Gastrocnemius medialis (tissue), 4 donors: ENCODE results near the gene P2RX5.

Experiments used
- CTCF ChIP-seq, 5 experiments: fragments of 450-650 bp in 3 of 5; fragments of 200-600 bp in 2 of 5; sonication (generic) in 2 of 5; IDR thresholded peaks in 4 of 5; conservative IDR thresholded peaks in 1 of 5; 1 replicate in 4 of 5; 2 replicates in 1 of 5; pipeline ENCODE4 v1.5.1; 2016 to 2019; ENCODE audit warnings: antibody characterized with exemption in 5 of 5, mild to moderate bottlenecking in 3 of 5, moderate library complexity in 3 of 5
- POLR2A ChIP-seq, 2 donors: fragments of 450-650 bp; IDR thresholded peaks; one replicate each; pipeline ENCODE4 v1.6.1; 2017; ENCODE audit warnings: antibody characterized with exemption in 2 of 2, mild to moderate bottlenecking in 2 of 2, moderate library complexity in 2 of 2

DNA sequence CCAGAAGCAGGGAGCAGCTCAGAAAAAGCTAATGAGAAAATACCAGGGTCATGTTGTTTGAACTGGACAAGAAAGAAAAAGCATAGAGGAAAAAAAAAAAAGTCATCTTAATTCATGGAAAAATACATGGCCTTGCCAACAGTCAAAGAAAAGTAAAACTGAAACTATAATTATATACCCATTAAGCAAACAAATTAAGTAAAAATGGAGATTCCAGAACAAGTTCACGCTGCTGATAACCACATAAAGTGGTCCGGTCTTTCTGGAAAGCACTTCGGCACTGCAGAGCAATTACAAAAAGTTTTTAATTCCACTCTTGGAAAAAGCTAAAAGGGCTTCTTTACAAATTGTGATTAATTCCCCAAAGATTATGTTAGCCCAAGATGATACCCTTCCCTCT lies 12.4 kb upstream of the P2RX5 start:
- no peak for TF ChIP-seq CTCF (IDR thresholded peaks at IDR 0.05 in 4 of 5, conservative IDR thresholded peaks at IDR 0.05 in 1 of 5)
- no peak for TF ChIP-seq POLR2A (IDR thresholded peaks at IDR 0.05)
